DMS114 treated with DMSO at 0.1 percent for 48 hours (cell line): ENCODE measurements around the gene UBQLN4.

Source experiments
- DNase-seq: peaks from one replicate; lab custom pipeline; 2025; ENCODE audit not compliant: unreplicated experiment; lab: John Stamatoyannopoulos, UW

The UBQLN4 gene

GRCh38 chr1:156020293-156021092 is 33.1 kb downstream of the UBQLN4 start, which contains the start of gene SSR2:
SSR2 (minus strand) TSS chr1:156020951; CDS start chr1:156020167, 784 bp downstream.
- peak; percentile 98 for DNase-seq

GRCh38 chr1:156019946-156020292 is 33.7 kb downstream of the UBQLN4 start:
- DNase-seq: no peak

- no peak for DNase-seq
These were observed 38.8 kb downstream of the UBQLN4 start for GRCh38 chr1:156014829-156015228.

- DNase-seq: no peak
These were observed 41.4 kb downstream of the UBQLN4 start for GRCh38 chr1:156012051-156012817.

GRCh38 chr1:156009404-156009803 is 44.2 kb downstream of the UBQLN4 start:
- DNase-seq: no peak

GRCh38 chr1:156006666-156007376 is 46.8 kb downstream of the UBQLN4 start:
- no peak for DNase-seq

- no peak for DNase-seq
These were observed 48.6 kb downstream of the UBQLN4 start for GRCh38 chr1:156004843-156005584.

- no peak for DNase-seq
These were observed 49.7 kb downstream of the UBQLN4 start for GRCh38 chr1:156003923-156004188.

GRCh38 chr1:156002188-156002911 is 51.2 kb downstream of the UBQLN4 start:
- DNase-seq: no peak

GRCh38 chr1:156001662-156002171 is 51.9 kb downstream of the UBQLN4 start:
- no peak for DNase-seq

GRCh38 chr1:156001021-156001661 is 52.5 kb downstream of the UBQLN4 start:
- DNase-seq: no peak

- no peak for DNase-seq
These were observed 53.6 kb downstream of the UBQLN4 start for GRCh38 chr1:155999964-156000363.

- no peak for DNase-seq
These were observed 57.4 kb downstream of the UBQLN4 start for GRCh38 chr1:155996166-155996565.

- DNase-seq: no peak
These were observed 60.0 kb downstream of the UBQLN4 start for GRCh38 chr1:155993595-155993994.

GRCh38 chr1:155990005-155990739 is 63.4 kb downstream of the UBQLN4 start:
- DNase-seq: no peak

GRCh38 chr1:155989242-155990004 is 64.2 kb downstream of the UBQLN4 start:
- peak; percentile 68 for DNase-seq
